SJCRH30 (cell line): ENCODE measurements around the gene KHDC1. TPM values are rescaled to one million over a fixed set of nuclear protein-coding genes. Genes with fewer than 3 reads are reported as not detected.
"Not testable (repeated sequence)": the region's sequence is repeated elsewhere in the genome, so short reads cannot be mapped to it uniquely, and the experiment has no call there.

Source experiments
- DNase-seq, 2 experiments: peaks; one replicate each; pipeline ENCODE4 v3.0.0-alpha.2; 2015 to 2020
- H3K27ac ChIP-seq: fragments of 250-450 bp; sonication (Bioruptor Pico); 2 replicates; pipeline ENCODE4 v1.5.1; 2020; ENCODE audit warnings: mild to moderate bottlenecking, moderate library complexity
- H3K27me3 ChIP-seq: fragments of 250-450 bp; sonication (Bioruptor Pico); 2 replicates; pipeline ENCODE4 v1.5.1; 2020; ENCODE audit warnings: mild to moderate bottlenecking, moderate library complexity
- H3K36me3 ChIP-seq: fragments of 250-450 bp; sonication (Bioruptor Pico); 2 replicates; pipeline ENCODE4 v1.5.1; 2020; ENCODE audit warnings: mild to moderate bottlenecking, moderate library complexity
- H3K4me1 ChIP-seq: fragments of 250-450 bp; sonication (Bioruptor Pico); 2 replicates; pipeline ENCODE4 v1.5.1; 2020; ENCODE audit warnings: mild to moderate bottlenecking, moderate library complexity
- H3K4me3 ChIP-seq: fragments of 250-450 bp; sonication (Bioruptor Pico); 2 replicates; pipeline ENCODE4 v1.5.1; 2020; ENCODE audit warnings: mild to moderate bottlenecking, moderate library complexity
- H3K9me3 ChIP-seq: fragments of 250-450 bp; sonication (Bioruptor Pico); replicated peaks from 2 replicates; pipeline ENCODE4 v1.5.1; 2020; ENCODE audit warnings: mild to moderate bottlenecking, moderate library complexity
- total RNA-seq: library from RNA; depleted of rRNA; stranded (reverse); fragments of >200 nt; shearing (Covaris generic); gene quantifications from 2 replicates; pipeline ENCODE4 v1.2.3, GENCODE V29; 2014; rRNA removed

KHDC1 gene, protein sequence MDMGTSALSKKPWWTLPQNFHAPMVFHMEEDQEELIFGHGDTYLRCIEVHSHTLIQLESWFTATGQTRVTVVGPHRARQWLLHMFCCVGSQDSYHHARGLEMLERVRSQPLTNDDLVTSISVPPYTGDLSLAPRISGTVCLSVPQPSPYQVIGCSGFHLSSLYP
- total RNA-seq = not detected in 2 replicates

- peak; percentile 46 to 53 for DNase-seq
- Histone ChIP-seq H3K36me3 (no peaks in the 10 kb centered on the region), H3K4me1 (no peaks in the 10 kb centered on the region), H3K4me3 (peak within 1 kb of the TSS; percentile 57), H3K27ac (no peak within 1 kb of the TSS), H3K9me3 (no peaks in the 10 kb centered on the region), H3K27me3 (no peaks in the 10 kb centered on the region)
These were observed at the start of gene KHDC1 for GRCh38 chr6:73262671-73263569. Gene KHDC1 (minus strand): TSS chr6:73263196. CDS start chr6:73242517, 20,679 bp downstream.

- not testable (repeated sequence) for H3K4me3 ChIP-seq, H3K36me3 ChIP-seq, H3K27me3 ChIP-seq, DNase-seq, H3K9me3 ChIP-seq, H3K4me1 ChIP-seq, H3K27ac ChIP-seq
These were observed 47.5 kb upstream of the KHDC1 start for GRCh38 chr6:73310503-73310845.

GRCh38 chr6:73309785-73310502 is 46.9 kb upstream of the KHDC1 start:
- no peak for DNase-seq
- Histone ChIP-seq H3K9me3 (no peaks in the 10 kb centered on the region), H3K4me1 (no peaks in the 10 kb centered on the region), H3K27ac (no peak overlapping the region), H3K27me3 (no peaks in the 10 kb centered on the region), H3K4me3 (no peak overlapping the region), H3K36me3 (no peaks in the 10 kb centered on the region)

- Histone ChIP-seq H3K4me3 (no peak overlapping the region), H3K27ac (no peak overlapping the region), H3K36me3 (no peaks in the 10 kb centered on the region), H3K4me1 (no peaks in the 10 kb centered on the region), H3K27me3 (no peaks in the 10 kb centered on the region), H3K9me3 (no peaks in the 10 kb centered on the region)
- no peak for DNase-seq
These were observed 46.5 kb upstream of the KHDC1 start for GRCh38 chr6:73309535-73309784.

GRCh38 chr6:73308712-73309534 is 45.9 kb upstream of the KHDC1 start:
- Histone ChIP-seq H3K36me3 (no peaks in the 10 kb centered on the region), H3K27me3 (no peaks in the 10 kb centered on the region), H3K27ac (no peak overlapping the region), H3K4me3 (no peak overlapping the region), H3K9me3 (no peaks in the 10 kb centered on the region), H3K4me1 (no peaks in the 10 kb centered on the region)
- no peak for DNase-seq

DNA sequence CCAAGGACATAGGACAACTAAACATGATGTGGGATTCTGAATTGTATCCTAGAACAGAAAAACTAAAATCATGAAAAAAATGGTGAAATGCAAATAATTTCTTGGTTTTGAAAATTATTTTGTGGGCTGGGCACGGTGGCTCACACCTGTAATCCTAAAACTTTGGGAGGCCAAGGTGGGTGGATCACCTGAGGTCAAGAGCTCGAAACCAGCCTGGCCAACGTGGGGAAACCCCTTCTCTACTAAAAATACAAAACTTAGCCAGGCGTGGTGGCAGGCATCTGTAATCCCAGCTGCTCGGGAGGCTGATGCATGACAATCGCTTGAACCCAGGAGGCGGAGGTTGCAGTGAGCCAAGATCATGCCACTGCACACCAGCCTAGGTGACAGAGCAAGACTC is 40.8 kb upstream of the KHDC1 start:
- H3K27ac ChIP-seq, H3K27me3 ChIP-seq: not testable (repeated sequence)

GRCh38 chr6:73302339-73302738 is 39.3 kb upstream of the KHDC1 start:
- Histone ChIP-seq H3K4me3 (no peak overlapping the region), H3K27ac (no peak overlapping the region), H3K27me3 (no peaks in the 10 kb centered on the region), H3K9me3 (no peaks in the 10 kb centered on the region), H3K4me1 (no peaks in the 10 kb centered on the region), H3K36me3 (no peaks in the 10 kb centered on the region)
- DNase-seq = no peak

More for the DNA sequence above, 40.8 kb upstream of the KHDC1 start:
- not testable (repeated sequence) for H3K4me1 ChIP-seq, DNase-seq, H3K4me3 ChIP-seq, H3K9me3 ChIP-seq, H3K36me3 ChIP-seq

- Histone ChIP-seq H3K4me3 (no peak overlapping the region), H3K36me3 (no peaks in the 10 kb centered on the region), H3K4me1 (no peaks in the 10 kb centered on the region), H3K27me3 (no peaks in the 10 kb centered on the region), H3K9me3 (no peaks in the 10 kb centered on the region), H3K27ac (no peak overlapping the region)
- DNase-seq = no peak
These were observed 36.4 kb upstream of the KHDC1 start for GRCh38 chr6:73299151-73299971.

DNA sequence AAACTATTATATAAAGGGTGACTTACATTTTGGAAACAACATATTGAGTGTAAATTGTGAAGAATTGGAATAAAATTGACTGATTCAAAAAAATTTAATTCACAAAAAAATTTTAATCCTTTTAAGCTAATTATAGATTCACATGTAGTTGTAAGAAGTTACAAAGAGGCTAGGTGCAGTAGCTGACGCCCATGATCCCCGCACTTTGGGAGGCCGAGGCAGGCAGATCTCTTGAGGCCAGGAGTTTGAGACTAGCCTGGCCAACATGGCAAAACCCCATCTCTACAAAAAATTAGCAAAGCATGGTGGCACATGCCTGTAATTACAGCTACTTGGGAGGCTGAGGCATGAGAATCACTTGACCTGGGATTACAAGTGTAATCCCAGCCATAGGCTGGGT is 30.3 kb upstream of the KHDC1 start:
- Histone ChIP-seq H3K27ac (no peak overlapping the region), H3K4me1 (no peaks in the 10 kb centered on the region), H3K9me3 (no peaks in the 10 kb centered on the region), H3K27me3 (no peaks in the 10 kb centered on the region), H3K36me3 (no peaks in the 10 kb centered on the region), H3K4me3 (no peak overlapping the region)
- DNase-seq = no peak

- DNase-seq = no peak
- Histone ChIP-seq H3K9me3 (no peaks in the 10 kb centered on the region), H3K27me3 (no peaks in the 10 kb centered on the region), H3K4me1 (no peaks in the 10 kb centered on the region), H3K4me3 (no peak overlapping the region), H3K27ac (no peak overlapping the region), H3K36me3 (no peaks in the 10 kb centered on the region)
These were observed 27.4 kb upstream of the KHDC1 start for GRCh38 chr6:73290435-73290834.

GRCh38 chr6:73286752-73287151 is 23.8 kb upstream of the KHDC1 start:
- no peak overlapping the region for H3K27ac ChIP-seq
- H3K27me3 ChIP-seq = no peaks in the 10 kb centered on the region
- H3K4me1 ChIP-seq = no peaks in the 10 kb centered on the region
- H3K4me3 ChIP-seq = no peak overlapping the region
- H3K36me3 ChIP-seq = no peaks in the 10 kb centered on the region
- no peaks in the 10 kb centered on the region for H3K9me3 ChIP-seq
- no peak for DNase-seq

GRCh38 chr6:73285674-73286283 is 22.8 kb upstream of the KHDC1 start:
- no peaks in the 10 kb centered on the region for H3K4me1 ChIP-seq
- H3K36me3 ChIP-seq = no peaks in the 10 kb centered on the region
- no peaks in the 10 kb centered on the region for H3K27me3 ChIP-seq
- DNase-seq = peak in 1 of 2 experiments; percentile 41
- no peak overlapping the region for H3K27ac ChIP-seq
- H3K9me3 ChIP-seq = no peaks in the 10 kb centered on the region
- H3K4me3 ChIP-seq = no peak overlapping the region

DNA sequence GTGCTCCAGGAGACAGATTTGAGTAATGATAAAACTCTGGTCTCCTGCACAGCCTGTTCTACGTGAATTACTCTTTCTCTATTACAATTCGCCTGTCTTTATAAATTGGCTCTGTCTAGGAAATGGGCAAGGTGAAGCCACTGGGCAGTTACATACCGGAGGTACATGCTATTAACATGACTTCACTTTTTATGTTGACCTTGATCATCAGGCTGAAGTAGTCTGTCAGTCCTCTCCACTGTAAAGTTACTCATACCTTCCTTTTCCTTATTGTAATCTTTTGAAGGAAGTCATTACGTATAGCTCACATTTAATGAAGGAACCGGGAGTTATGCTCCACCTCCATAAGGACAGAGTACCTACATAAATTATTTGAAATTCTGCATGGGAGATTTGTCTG is 19.9 kb upstream of the KHDC1 start:
- no peaks in the 10 kb centered on the region for H3K36me3 ChIP-seq
- no peak overlapping the region for H3K27ac ChIP-seq
- no peak overlapping the region for H3K4me3 ChIP-seq
- no peaks in the 10 kb centered on the region for H3K27me3 ChIP-seq
- DNase-seq = no peak
- no peaks in the 10 kb centered on the region for H3K9me3 ChIP-seq
- H3K4me1 ChIP-seq = no peaks in the 10 kb centered on the region

DNA sequence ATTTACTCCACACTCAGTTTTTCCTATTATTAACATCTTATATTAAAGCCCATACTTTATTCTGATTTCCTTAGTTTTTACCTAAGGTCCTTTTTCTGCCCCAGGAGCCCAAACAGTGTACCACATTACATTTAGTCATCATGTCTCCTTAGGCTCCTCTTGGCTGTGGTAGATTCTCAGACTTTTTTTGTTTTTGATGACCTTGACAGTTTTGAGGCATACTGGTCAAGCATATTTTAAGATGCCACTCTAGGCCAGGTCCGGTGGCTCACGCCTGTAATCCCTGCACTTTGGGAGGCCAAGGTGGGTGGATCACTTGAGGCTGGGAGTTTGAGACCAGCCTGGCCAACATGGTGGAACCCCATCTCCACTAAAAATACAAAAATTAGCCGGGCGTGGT is 18.7 kb upstream of the KHDC1 start:
- DNase-seq, H3K9me3 ChIP-seq, H3K27ac ChIP-seq, H3K4me3 ChIP-seq, H3K27me3 ChIP-seq, H3K36me3 ChIP-seq, H3K4me1 ChIP-seq: not testable (repeated sequence)
